Upper lobe of right lung (tissue), 1 donor: ENCODE measurements around the gene TTR. TPM values are rescaled to one million over a fixed set of nuclear protein-coding genes. Genes with fewer than 3 reads are reported as not detected.

Source experiments
- ATAC-seq: fragments of 200-7000 bp; cut with Tn5 transposase; one replicate; pipeline ENCODE4 v1.9.1; 2020; ENCODE audit warnings: mild to moderate bottlenecking, moderate library complexity
- DNase-seq: peaks from one replicate; pipeline ENCODE4 v3.0.0-alpha.2; 2020
- H3K27ac ChIP-seq: fragments of 200-600 bp; one replicate; pipeline ENCODE4 v1.8.0; 2022
- H3K27me3 ChIP-seq: fragments of 200-600 bp; one replicate; pipeline ENCODE4 v1.8.0; 2022; ENCODE audit warnings: mild to moderate bottlenecking
- H3K36me3 ChIP-seq: fragments of 200-600 bp; one replicate; pipeline ENCODE4 v1.8.0; 2022
- H3K4me1 ChIP-seq: fragments of 200-600 bp; one replicate; pipeline ENCODE4 v1.8.0; 2022
- H3K4me3 ChIP-seq: fragments of 200-600 bp; one replicate; pipeline ENCODE4 v1.8.0; 2022; ENCODE audit warnings: mild to moderate bottlenecking
- H3K9me3 ChIP-seq: fragments of 200-600 bp; one replicate; pipeline ENCODE4 v1.8.0; 2022
- CTCF ChIP-seq: fragments of 200-600 bp; IDR thresholded peaks from one replicate; pipeline ENCODE4 v1.8.0; 2022; ENCODE audit warnings: antibody characterized with exemption
- intact Hi-C: fragments of 100-400 bp; cut with DNase I; formaldehyde crosslinking; loops from one replicate; pipeline ENCODE4 v1.11.0; 2022
- total RNA-seq: library from RNA; stranded (reverse); fragmentation: NEBNext Ultra II Directional; extraction: Animal tissue kit (Norgen Biotek cat#: 25700); gene quantifications from one replicate; pipeline ENCODE4 v1.2.1, GENCODE V29; 2021
- donor health status: DM: no; HTN: yes; CAD: no; lungs with severe emphysema.

Gene TTR
- total RNA-seq, 1 donor from 2014 or later, result not detected

GRCh38 chr18:31616586-31616985 is 24.9 kb downstream of the TTR start:
- no peak for DNase-seq
- H3K27me3 ChIP-seq, result no peaks in the 10 kb centered on the region
- H3K4me3 ChIP-seq, result no peak overlapping the region
- ATAC-seq, result no peak
- intact Hi-C loops, result no loop called here
- no peaks in the 10 kb centered on the region for H3K4me1 ChIP-seq
- no peaks in the 10 kb centered on the region for H3K9me3 ChIP-seq
- no peak for TF ChIP-seq CTCF
- no peaks in the 10 kb centered on the region for H3K36me3 ChIP-seq
- no peak overlapping the region for H3K27ac ChIP-seq

GRCh38 chr18:31617031-31617717 is 25.5 kb downstream of the TTR start:
- Histone ChIP-seq H3K27me3 (no peaks in the 10 kb centered on the region), H3K36me3 (no peaks in the 10 kb centered on the region), H3K27ac (no peak overlapping the region), H3K9me3 (no peaks in the 10 kb centered on the region), H3K4me3 (no peak overlapping the region), H3K4me1 (no peaks in the 10 kb centered on the region)
- ATAC-seq (no peak), DNase-seq (no peak)
- TF ChIP-seq CTCF, result no peak
- intact Hi-C loops, result no loop called here

GRCh38 chr18:31618801-31619200 is 27.1 kb downstream of the TTR start:
- DNase-seq (no peak), ATAC-seq (no peak)
- no peak overlapping the region for H3K27ac ChIP-seq
- no peak for TF ChIP-seq CTCF
- H3K36me3 ChIP-seq, result no peaks in the 10 kb centered on the region
- intact Hi-C loops, result no loop called here
- no peak overlapping the region for H3K4me3 ChIP-seq
- H3K27me3 ChIP-seq, result no peaks in the 10 kb centered on the region
- H3K9me3 ChIP-seq, result no peaks in the 10 kb centered on the region
- no peaks in the 10 kb centered on the region for H3K4me1 ChIP-seq

- no peak for TF ChIP-seq CTCF
- Histone ChIP-seq H3K36me3 (no peaks in the 10 kb centered on the region), H3K27ac (no peak overlapping the region), H3K9me3 (no peaks in the 10 kb centered on the region), H3K4me3 (no peak overlapping the region), H3K4me1 (no peaks in the 10 kb centered on the region), H3K27me3 (no peaks in the 10 kb centered on the region)
- intact Hi-C loops, result no loop called here
- no peak for ATAC-seq
- no peak for DNase-seq
Observed at GRCh38 chr18:31619291-31619690, 27.6 kb downstream of the TTR start.

GRCh38 chr18:31624892-31625640 is 33.4 kb downstream of the TTR start:
- Histone ChIP-seq H3K36me3 (no peaks in the 10 kb centered on the region), H3K27ac (no peak overlapping the region), H3K27me3 (no peaks in the 10 kb centered on the region), H3K9me3 (no peaks in the 10 kb centered on the region), H3K4me3 (no peak overlapping the region), H3K4me1 (no peaks in the 10 kb centered on the region)
- DNase-seq (no peak), ATAC-seq (peak; percentile 31)
- intact Hi-C loops, result no loop called here
- TF ChIP-seq CTCF, result no peak
